Measurements from ENCODE around the gene RCAN1.

The RCAN1 gene

DNA sequence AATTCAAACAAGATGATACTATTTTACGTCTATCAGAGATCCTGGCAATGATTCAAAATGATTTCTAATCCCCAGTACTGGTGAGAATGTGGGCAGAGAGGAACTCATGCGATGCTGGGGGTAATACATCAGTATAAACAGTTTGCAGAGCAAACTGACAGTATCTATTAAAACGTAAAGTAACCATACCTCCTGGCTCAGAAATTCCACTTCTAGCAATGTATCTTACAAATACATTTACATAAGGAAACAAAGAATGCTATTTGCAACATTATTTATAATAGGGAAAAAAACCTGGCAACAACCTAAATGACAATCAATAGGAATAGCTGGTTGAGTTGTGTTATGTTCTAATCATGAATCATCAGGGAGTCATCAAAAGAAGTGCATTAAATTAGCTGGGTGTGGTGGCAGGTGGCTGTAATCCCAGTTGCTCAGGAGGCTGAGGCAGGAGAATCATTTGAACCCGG lies 15.9 kb downstream of the RCAN1 start:
- DNase-seq (ENCODE audit: low read depth): no peak

DNA sequence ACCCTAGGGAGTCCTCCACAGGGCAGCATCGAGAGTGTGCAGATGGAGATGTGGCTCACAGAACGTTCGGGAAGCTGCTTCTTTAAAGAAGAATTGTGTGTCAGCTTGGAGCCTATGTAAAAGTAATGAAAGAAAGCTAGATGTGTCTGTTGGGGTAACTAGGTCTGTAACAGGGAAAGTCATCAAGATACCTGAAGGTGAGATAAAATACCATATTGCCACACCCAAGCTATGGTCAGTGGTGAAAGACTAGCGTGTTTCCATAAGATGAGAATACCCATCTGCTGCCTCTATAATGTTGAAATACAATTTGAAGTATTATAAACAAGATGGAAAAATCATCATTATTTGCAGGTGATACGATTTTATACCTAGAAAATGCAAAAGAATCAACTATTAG lies 17.5 kb downstream of the RCAN1 start:
- DNase-seq (ENCODE audit: low read depth): no peak

DNA sequence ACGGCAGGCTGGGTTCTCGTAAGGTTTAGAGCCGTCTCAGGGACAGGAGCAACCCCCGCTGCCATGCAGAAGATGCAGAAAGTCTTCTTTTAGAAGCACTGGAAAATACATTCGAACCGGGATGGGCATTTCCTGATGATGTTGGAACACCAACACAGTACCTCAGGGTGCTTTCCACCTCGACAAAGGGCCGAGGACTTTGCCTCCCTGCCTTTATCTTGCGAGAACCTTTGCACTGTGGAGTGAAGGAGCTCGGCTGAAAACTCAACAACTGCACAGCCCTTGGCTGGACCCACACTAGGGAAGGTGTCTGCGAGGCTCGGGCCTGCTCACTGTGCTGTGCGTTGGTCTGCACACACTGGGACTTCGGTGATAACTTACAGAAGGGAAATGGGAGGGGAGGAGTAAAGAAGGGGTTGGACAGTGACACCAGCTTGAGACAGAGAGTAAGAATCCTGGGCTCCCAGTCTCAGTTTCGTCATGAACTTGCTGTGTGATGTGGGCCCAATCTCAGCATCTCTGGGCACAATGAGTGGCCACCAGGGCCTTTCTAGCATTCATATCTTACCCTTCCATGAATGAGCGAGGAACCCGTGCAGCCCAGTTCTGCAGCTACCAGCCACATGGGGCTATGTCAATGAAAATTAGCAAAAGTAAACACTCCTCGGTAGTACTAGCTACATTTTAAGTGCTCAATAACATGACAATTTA lies 18.2 kb downstream of the RCAN1 start:
- DNase-seq (ENCODE audit: low read depth): no peak

DNA sequence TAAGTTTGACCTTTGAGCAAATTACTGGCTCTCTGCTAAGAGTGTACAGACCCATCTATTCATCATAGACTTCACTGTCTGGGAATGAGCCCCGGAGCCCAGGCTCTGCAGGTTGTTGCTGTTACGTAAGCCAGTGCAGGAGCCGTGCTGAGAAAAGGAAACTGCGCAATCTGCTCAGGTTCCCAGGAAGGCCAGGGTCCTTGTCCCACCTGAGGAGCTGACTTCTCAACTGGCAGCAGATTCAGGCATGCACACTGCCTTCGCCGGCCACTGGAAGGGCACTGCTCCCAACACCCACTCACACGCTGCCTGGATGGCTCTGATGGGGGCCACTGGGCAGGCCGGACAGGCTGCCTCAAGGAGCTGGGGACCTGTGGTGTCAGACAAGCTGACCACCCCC lies 19.5 kb downstream of the RCAN1 start:
- DNase-seq (ENCODE audit: low read depth): no peak

DNA sequence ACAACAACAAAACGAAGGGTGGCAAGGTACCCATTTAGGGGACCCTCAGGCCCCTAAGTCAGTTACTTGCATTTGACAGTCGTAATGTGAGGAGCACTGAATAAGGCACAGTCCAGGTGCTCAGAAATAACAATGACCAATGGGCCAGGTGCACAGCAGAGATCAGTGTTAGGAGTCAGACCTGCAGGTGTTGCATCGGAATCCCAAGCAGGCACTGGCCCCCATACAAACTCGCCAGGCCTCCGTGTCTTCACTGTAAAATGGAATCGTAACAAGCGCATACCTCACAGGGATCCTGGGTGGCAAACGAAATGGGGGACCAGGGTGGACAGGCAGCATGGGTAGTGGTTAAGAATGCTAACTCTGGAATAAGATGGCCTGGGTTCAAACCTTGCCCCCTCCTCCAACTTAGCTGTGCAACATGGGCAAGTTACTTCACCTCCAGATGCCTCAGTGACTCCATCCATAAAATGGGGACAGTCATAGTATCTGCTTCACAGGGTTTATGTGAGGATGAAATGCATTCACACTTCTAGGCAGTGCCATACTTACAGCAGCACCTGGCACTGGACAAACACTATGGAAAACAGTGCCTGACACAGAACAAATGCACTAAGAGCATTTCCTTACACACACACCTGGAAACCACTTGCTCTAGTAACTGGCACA lies 20.2 kb downstream of the RCAN1 start:
- no peak for DNase-seq (ENCODE audit: low read depth)

DNA sequence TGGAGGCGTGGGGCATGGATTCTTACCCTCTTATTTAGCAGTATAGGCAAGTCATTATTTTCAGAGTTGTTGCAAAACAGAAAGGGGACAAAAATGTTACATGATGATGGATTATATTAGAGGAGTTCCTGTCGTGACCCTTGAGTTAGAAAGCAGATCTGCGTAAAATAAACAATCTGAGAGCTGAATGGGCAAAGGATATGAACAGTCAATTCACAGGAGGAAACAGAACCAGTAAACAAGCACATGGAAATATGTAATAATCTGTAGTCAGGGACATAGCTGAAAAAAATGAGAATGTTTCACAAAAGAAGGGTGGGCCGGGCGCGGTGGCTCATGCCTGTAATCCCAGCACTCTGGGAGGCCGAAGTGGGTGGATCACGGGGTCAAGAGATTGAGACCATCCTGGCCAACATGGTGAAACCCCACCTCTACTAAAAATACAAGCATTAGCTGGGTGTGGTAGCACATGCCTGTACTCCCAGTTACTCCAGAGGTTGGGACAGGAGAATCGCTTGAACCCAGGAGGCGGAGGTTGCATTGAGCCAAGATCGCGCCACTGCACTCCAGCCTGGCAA lies 20.9 kb downstream of the RCAN1 start:
- no peak for DNase-seq (ENCODE audit: low read depth)

DNA sequence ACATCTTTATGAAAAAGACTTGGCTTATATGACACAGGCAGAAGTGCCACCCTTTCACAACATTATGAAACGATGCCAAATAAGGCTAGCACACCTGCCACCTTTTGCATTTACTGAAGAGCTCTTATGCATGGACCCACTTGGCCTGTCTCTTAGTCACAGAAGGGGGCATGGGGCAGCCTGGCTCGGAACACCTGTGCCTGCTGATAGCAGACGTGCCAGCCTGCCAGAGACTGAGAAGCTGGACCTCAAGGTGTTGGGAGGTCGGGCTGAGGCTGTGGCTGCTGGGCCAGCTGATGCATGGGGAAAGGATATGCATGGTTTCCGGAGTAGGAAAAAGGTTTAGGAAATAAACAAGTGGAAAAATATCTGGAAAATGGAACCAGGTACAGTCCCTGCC lies 21.5 kb downstream of the RCAN1 start:
- DNase-seq (ENCODE audit: low read depth): no peak

DNA sequence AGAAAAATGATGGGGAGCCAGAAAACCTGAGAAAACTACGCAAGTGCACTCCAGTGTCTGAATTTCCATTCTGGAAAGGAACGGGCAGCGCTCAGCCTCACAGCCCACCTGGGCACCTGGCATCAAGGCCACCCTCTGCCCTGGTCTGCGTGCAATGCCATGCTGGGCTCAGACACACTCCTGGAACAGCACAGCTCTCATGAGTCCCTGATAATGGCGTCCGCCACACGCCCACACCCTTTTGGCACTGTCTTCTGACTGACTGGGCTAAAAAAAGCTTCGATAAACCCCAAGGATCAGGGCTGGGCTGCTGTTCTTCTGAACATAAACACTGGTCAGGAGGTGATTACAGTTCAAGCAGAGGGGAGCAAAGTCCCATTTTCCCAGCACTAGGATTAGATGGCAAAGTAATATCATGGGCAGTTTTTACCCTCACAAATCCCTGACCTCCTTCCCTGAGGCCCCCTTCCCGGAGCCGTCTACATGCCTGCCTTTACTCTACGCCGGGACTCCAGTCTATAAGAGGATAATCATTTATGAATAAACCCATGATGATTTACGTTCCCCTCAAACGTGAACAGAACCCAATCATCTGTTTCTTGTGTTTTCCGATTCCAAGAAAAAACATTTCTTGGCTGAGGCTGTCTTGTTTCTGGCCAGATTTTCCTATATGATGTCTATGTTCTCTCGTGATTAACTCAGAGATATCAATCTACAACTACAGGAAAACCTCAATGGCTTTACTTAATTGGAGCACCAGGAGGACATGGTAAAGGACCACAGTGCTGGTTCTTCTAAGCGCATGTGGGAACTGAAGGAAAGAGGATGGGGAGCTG lies 22.6 kb downstream of the RCAN1 start:
- no peak for DNase-seq (ENCODE audit: low read depth)

DNA sequence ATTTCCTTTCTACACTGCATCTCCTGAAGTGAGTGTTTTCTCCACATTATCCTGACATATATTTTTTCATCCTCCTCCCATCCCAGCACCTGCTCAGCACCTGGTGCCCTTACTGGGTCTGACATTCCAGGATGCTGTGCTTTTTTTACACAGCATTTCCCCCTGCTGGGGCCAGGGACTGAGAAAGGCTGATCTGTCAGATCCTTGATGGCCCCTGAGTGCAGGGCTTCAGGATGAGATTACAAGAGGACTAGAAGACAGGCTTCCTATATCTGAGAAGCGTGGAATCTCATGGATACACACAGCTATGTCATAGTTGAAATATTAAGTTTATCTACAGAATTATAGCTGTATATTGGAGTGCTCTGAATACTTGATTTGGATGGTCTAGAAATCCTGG lies 24.4 kb downstream of the RCAN1 start:
- DNase-seq (ENCODE audit: low read depth): no peak

DNA sequence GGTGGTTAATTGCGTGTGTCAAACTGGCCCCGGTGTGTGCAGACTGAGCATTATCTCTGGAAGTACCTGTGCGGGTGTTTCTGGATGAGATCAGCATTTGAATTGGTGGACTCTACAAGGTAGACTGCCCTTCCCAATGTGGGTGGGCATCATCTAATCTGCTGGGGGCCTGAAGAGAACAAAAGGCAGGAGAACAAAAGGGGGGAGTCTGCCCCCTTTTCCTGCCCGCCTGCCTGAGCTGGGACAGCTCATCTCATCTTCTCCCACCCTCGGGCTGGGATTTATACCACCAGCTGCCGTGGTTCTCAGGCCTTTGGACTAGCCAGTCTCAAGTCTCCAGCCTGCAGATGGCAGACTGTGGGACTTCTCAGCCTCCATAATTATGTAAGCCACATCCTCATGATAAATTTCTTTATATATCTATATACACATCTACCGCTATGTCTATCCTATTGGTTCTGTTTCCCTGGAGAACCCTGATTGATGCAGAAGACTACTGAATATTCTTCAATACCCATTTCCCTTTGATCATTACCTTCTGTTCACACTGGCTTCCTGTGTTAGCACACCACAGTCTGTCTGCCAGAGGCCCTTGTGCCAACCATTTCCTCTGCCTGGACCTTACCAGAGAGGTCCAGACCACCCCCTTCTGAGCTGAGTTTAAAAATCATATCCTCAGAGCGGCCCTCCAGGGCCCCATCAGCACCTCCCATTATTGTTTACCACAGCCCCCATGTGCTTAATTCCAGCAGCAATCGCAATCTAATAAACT lies 25.2 kb downstream of the RCAN1 start:
- no peak for DNase-seq (ENCODE audit: low read depth)

DNA sequence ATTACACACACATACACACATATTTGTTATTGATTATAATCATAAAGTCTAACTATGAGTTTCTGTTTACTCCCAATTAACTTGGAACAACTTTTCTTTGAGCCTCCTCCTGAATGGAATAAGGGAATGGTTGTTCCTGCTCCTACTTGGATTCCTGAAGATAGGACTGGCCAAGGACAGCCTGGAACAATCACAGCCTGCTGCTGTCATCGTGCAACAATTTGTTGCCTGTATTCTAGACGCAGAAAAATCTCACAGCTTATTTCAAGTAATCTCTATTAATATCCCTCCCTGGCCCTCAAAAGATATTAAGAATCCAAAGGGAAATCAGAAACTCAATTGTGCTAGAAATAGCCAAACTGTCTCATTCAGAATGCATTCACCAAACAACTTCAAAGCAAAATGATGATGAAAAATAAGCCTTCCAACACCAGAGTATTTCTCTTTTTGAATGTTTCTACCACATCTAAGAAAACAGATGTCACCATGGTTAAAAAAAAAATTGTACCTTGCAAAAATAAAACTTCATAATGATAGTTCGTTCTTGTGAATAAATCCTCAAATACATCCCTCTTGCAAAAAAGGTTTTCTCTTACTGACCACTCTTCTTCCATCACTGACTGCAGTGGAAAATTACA lies 30.9 kb downstream of the RCAN1 start:
- DNase-seq (ENCODE audit: low read depth): no peak

DNA sequence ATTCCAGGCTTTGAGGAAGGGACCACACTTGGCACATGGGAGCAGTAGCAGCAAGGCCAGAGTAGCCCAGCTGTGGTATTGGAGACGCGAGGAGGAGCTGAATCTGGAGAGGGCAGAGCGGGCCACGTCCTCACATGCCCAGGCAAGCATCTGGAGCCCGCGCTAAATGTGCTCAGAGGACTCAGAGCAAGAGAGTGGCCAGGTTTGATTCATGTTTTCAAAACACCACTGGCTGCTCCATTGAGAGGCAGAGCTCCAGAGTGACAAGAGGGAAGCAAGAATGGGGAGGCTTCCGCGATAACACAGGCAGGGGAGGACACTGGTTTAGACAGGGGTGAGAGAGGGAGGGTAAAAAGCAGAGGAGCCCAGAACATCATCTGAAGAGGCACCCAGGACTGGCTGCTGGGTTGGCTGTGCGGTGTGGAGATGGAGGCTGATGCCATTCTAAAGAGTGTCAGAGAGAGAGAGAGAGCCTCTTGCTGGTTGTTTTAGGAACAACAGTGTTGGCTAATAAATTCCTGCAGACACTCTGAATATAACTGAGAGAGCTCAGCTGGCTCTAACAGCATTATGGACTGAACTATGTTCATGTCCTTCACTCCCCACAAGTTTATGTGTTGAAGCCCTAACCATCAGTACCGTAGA lies 32.3 kb downstream of the RCAN1 start:
- no peak for DNase-seq (ENCODE audit: low read depth)

DNA sequence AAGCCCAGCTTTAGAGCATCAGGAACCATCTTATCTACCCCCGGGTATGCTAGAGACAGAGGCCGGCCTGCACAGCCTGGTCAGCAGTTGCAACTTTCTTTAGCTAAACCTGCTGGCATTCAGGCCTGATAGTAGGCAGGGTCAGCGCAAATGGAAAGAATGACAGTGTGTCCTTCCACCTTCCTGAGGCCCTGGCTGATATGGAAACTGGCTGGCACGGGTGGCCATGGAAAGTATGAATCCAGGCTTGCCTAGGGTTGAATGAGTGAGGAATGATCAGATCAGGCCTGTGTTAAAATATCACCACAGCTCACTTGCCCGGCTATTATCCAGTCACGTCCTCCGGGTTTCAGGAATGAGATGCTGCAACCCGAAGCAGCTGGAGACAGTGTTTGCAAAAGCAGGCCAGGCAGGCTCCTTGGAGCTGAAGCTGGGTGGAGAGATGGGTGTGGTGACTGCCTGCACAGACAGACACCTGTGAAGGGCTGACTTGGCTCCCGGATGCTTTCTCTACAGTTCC lies 34.7 kb downstream of the RCAN1 start:
- no peak for DNase-seq (ENCODE audit: low read depth)

DNA sequence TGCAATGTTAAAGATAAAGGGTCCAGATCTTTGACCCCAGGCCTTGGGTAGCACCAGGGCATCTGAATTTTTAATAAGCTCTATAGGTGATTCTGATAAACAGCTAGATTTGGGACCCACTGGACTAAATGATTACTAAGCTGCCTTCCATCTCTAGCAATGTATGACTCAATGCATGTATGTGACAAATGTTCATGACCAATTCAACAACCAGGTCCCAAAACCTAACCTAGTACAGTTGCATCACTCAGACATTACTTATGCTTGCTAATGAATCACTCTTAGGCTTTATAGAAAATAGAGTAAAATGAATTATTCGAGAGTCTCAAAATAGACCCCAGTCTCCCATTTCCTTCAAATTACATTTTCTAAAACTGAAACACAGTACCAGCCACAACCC lies 35.5 kb downstream of the RCAN1 start:
- no peak for DNase-seq (ENCODE audit: low read depth)

DNA sequence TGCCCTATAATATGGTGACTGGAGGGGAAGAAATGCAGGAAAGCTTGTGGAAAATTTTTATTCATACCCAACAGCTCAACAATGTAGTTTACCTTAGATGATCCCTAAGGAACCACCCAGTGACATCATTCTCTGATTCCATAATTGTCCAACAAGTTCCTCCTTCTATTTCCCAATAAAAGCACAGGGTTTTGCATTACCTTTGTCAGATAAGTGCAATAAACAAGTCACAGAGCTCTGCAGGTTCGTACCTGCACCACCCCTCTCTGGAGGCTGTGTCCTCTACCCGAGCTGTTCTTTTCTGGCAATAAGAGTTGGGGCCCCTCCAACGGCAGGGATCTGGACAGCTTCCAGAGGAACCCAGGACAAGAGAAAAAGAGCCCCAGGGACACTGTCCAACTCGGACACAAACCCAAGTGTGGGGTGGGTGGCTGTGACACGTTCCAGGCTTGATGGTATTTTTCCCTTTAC lies 38.8 kb downstream of the RCAN1 start:
- DNase-seq (ENCODE audit: low read depth): no peak

DNA sequence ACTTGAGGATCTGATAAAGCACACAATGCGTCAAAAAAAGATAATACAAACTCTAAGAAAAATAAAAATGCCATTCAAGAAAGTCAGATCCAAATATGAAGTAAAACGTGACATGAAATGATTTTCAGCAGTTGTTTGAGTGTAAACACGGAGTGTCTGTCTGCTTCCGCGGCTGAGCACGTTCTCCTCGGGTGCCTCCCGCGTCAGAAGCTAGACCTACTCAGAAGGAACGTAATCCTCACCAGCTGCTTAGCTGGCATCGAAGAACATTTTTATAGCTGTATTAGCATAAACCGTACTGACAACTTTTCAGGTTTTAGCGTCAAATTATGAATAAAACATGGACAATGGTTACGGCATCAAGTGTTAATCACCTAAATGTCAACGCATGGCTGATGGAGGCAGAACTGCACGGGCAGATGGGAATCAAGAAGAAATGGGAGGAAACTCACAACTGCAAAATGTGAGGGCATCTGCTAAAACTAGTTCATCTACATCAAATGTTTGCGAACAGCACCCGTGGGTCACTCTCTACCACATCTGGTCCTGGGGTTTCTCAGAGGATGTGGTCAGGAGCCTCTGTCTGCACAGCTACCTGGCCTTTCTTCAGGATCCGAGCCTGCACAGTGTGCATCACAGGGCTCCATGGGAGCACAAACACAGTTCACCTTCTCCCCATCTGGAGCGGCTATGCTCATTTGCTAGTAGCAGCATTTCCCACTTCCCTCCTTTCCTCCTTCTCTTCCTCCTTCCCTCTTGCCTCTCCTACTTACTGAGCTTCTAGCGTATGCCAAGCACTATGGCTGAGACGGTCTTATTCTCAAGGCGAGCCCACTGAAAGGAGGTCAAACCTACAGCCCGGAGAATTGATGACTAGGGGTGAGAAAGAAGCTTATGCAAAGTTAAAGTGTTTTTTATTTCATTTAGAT lies 40.0 kb downstream of the RCAN1 start:
- no peak for DNase-seq (ENCODE audit: low read depth)

DNA sequence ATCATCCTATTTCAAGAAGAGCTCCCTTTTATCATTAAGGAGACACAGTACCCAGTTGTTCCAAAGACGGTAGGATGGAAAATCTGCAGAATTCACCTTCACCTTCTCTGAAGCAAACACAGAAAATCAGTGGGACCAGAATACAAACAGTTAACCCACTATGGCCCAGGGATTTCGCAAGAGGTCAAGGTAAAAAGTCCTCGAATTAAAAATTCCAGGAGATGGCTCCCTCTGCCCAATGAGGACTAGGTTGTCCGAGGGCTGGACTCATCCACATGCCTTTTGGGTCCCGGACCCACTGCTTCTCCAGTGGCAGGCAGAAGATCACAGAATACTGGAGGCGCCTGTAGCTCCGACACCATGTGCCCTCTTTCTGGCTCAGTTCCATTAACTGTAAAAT lies 42.9 kb downstream of the RCAN1 start:
- DNase-seq (ENCODE audit: low read depth): no peak

DNA sequence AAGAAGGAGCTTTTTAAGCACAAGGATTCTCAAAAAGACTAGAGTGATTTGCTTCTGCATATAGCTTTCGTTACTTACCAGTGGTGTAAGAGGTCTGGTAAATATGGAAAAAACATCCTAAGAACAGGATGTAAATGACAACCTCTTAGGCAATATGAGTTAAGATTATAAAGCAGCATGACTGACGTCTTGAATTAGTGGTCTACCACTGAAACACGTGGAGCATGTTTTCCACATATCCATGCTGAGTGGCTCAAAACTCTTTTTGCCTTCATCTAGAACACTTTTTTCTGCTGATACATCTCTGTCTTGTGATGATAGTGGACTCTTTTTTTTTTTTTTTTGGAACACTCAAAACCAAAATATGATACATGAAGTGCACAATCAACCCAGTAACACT lies 44.6 kb downstream of the RCAN1 start:
- DNase-seq (ENCODE audit: low read depth): no peak

DNA sequence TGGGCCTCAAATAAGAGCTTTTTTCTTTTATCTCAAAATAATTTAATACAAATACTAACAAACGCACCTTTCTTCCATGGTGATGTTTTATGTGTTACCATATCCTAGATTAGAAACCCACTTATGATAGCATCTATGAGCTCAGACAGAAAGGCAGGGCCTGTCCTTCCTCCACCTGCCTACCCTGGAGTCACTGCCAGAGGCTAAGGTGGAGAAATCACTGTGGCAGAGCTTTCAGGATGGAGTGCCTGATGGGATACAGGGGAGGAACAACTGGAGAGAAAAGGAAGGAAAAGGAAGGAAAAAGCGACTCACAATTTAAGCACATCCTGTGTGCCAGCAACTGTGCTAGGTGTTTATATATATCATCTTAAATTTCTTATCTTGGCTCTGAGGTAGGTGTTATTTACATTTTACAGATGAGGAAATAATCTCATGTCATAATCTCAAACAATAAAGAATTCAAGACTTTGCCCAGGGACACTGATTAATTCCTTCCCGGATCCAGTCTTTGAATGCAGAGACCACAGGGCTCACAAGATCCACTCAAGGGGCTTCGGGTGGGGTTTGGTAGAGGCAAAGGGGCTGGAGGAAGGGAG lies 45.4 kb downstream of the RCAN1 start:
- DNase-seq (ENCODE audit: low read depth): no peak

Measured in stimulated activated CD8-positive, alpha-beta memory T cell treated with anti-CD3 and anti-CD28 coated beads, Interleukin-12 subunit alpha, Interleukin-12 subunit beta, amount 100 ng/mL, for 1 hour (primary cell).